ENCODE data around the gene CUEDC1.

The CUEDC1 gene

GRCh38 chr17:57861790-57862693 is 93.2 kb downstream of the CUEDC1 start:
- H3K4me1 Mint-ChIP-seq = peaks cover 57% of the 10 kb centered on the region
- H3K9me3 Mint-ChIP-seq = no peaks in the 10 kb centered on the region
- TF ChIP-seq, protein P1, sequence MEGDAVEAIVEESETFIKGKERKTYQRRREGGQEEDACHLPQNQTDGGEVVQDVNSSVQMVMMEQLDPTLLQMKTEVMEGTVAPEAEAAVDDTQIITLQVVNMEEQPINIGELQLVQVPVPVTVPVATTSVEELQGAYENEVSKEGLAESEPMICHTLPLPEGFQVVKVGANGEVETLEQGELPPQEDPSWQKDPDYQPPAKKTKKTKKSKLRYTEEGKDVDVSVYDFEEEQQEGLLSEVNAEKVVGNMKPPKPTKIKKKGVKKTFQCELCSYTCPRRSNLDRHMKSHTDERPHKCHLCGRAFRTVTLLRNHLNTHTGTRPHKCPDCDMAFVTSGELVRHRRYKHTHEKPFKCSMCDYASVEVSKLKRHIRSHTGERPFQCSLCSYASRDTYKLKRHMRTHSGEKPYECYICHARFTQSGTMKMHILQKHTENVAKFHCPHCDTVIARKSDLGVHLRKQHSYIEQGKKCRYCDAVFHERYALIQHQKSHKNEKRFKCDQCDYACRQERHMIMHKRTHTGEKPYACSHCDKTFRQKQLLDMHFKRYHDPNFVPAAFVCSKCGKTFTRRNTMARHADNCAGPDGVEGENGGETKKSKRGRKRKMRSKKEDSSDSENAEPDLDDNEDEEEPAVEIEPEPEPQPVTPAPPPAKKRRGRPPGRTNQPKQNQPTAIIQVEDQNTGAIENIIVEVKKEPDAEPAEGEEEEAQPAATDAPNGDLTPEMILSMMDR (IDR thresholded peaks at IDR 0.05) = no peak
- peak overlapping the region; percentile 74 for H3K4me3 Mint-ChIP-seq
- peaks cover 9% of the 10 kb centered on the region for H3K36me3 Mint-ChIP-seq (ENCODE audit: low read depth)
- H3K27ac Mint-ChIP-seq = no peak overlapping the region
- peaks cover 10% of the 10 kb centered on the region for H3K27me3 Mint-ChIP-seq (ENCODE audit: low read depth, poor library complexity)
- DNase-seq = peak; percentile 75

DNA sequence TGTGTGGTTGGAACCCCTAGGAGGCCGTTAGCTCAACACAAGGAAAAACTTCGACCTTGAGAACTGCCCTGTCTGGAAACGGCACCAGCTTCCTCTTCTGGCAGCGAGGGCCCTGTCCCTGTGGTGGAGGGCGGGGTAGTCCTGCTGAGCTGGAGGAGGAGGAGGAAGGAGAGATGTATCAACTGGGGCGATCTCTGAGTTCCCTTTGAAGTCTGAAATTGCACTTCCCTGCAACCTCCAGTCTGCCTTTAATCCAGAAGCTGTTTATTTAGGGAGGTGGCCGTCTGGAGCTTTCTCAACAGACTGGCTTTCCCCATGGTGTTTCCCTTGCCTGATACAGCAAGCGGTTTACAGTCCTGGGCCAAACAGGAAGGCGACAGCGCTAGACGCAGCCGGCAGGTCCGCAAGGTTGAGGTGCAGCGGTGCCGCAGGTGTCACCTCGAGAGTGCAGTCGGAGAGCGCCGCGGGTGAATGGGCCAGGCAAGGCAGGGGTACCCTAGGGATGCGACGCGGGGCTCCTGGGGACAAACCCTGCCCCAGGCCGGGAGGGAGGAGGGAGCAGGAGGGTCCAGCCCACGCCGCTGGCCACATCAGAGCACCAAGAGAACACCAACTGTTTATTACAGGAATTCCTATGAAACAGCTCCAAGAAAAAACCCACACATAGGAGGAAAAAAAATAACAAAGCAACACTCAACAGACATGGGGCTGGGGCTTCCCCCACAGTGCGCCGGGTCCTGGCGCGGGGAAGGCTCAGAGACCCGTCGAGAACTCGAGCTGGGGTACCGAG is 94.0 kb downstream of the CUEDC1 start:
- Mint-ChIP-seq H3K27ac (no peak overlapping the region), H3K27me3 (ENCODE audit: low read depth, poor library complexity) (peaks cover 10% of the 10 kb centered on the region), H3K9me3 (no peaks in the 10 kb centered on the region), H3K36me3 (ENCODE audit: low read depth) (peaks cover 9% of the 10 kb centered on the region), H3K4me1 (peaks cover 57% of the 10 kb centered on the region), H3K4me3 (peak overlapping the region; percentile 85)
- DNase-seq = peak; percentile 36
- TF ChIP-seq, protein P1 (IDR thresholded peaks at IDR 0.05) = no peak

GRCh38 chr17:57860414-57860999 is 94.7 kb downstream of the CUEDC1 start:
- Mint-ChIP-seq H3K36me3 (ENCODE audit: low read depth) (peaks cover 9% of the 10 kb centered on the region), H3K27ac (no peak overlapping the region), H3K4me3 (peak overlapping the region; percentile 85), H3K4me1 (peaks cover 62% of the 10 kb centered on the region), H3K27me3 (ENCODE audit: low read depth, poor library complexity) (peaks cover 12% of the 10 kb centered on the region), H3K9me3 (no peaks in the 10 kb centered on the region)
- TF ChIP-seq, protein P1 (IDR thresholded peaks at IDR 0.05) = no peak
- DNase-seq = no peak

DNA sequence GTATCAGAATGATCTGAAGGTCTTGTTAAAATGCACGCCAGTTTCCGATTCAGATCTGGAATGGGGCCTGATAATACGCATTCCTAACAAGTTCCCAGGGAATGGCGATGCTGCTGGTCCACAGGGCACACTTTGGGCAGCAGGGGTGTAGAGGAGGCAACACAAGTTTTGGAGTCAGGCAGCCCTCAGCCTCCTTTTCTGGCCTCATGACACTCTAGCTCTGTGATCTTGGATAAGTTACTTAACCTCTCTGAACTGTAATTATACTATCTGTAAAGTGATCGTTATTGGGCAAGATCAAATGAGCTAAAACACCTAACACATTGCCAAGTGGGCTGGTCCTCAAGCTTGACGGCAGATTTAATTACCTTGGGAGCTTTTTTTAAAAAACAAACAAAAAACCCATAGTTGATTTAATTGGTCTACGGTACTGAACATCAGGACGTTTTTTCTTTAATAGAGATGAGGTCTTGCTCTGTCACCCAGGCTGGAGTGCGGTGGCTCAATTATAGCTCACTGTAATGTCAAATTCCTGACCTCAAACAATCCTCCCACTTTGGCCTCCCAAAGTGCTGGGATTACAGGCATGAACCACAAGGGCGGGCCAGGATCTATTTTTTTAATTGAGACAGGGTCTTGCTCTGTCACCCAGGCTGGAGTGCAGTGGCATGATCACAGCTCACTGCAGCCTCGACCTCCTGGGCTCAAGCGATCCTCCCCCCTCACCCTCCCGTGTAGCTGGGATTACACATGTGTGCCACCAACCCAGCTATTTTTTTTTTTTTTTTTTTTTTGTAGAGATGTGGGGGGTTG is 95.4 kb downstream of the CUEDC1 start:
- TF ChIP-seq, protein P1 (IDR thresholded peaks at IDR 0.05) = no peak
- H3K4me1 Mint-ChIP-seq = peaks cover 62% of the 10 kb centered on the region
- H3K27me3 Mint-ChIP-seq (ENCODE audit: low read depth, poor library complexity) = peaks cover 14% of the 10 kb centered on the region

DNA sequence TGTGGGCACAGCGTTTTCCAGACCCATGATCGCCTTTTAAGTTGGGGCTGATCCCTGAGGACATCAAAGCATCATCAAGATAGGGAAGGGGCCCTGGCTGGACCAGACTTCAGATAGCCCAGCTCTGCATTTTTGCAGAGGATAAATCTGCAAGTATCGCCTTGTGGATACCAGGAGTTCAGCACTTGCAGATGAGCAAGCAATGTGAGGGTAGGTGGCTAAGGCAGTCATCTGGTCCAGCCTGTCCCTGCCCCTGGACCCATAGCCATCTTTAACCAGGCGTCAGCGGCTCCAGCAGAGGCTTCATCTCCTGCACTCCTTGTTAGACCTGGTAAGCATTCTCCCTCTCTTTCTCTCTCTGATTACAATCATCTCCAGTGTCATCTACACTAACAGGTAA is 96.4 kb downstream of the CUEDC1 start:
- no peak for DNase-seq
- peaks cover 54% of the 10 kb centered on the region for H3K4me1 Mint-ChIP-seq
- H3K36me3 Mint-ChIP-seq (ENCODE audit: low read depth) = no peaks in the 10 kb centered on the region
- TF ChIP-seq, protein P1 (IDR thresholded peaks at IDR 0.05) = no peak
- no peak overlapping the region for H3K4me3 Mint-ChIP-seq
- H3K27ac Mint-ChIP-seq = no peak overlapping the region
- H3K9me3 Mint-ChIP-seq = no peaks in the 10 kb centered on the region
- peaks cover 11% of the 10 kb centered on the region for H3K27me3 Mint-ChIP-seq (ENCODE audit: low read depth, poor library complexity)

More for the DNA sequence above, 95.4 kb downstream of the CUEDC1 start:
- no peak for DNase-seq
- H3K36me3 Mint-ChIP-seq (ENCODE audit: low read depth) = peaks cover 6% of the 10 kb centered on the region
- H3K27ac Mint-ChIP-seq = no peak overlapping the region
- H3K4me3 Mint-ChIP-seq = no peak overlapping the region
- no peaks in the 10 kb centered on the region for H3K9me3 Mint-ChIP-seq
